GM13976 (cell line): Measurements from ENCODE around the gene MAN2B2.

Source experiments
- DNase-seq: peaks from one replicate; pipeline ENCODE4 v3.0.0; 2012; ENCODE audit warnings: low spot score
- in situ Hi-C: fragments of 300-500 bp; cut with MboI; formaldehyde crosslinking; loops from one replicate; pipeline ENCODE4 v1.12.0; 2022; ENCODE audit warnings: low sequenced_read_pairs, mixed read lengths, inconsistent platforms; ENCODE audit not compliant: unreplicated experiment
- TF ChIP-seq, protein P1 (sequence below): IDR thresholded peaks from 2 replicates; pipeline ENCODE4 v1.5.1; 2012; ENCODE audit warnings: borderline replicate concordance, mild to moderate bottlenecking; ENCODE audit not compliant: insufficient read depth; ENCODE audit errors: extremely low read depth, missing control alignments, control extremely low read depth

MAN2B2 gene

GRCh38 chr4:6610856-6611430 is 36.0 kb downstream of the MAN2B2 start:
- TF ChIP-seq, protein P1, sequence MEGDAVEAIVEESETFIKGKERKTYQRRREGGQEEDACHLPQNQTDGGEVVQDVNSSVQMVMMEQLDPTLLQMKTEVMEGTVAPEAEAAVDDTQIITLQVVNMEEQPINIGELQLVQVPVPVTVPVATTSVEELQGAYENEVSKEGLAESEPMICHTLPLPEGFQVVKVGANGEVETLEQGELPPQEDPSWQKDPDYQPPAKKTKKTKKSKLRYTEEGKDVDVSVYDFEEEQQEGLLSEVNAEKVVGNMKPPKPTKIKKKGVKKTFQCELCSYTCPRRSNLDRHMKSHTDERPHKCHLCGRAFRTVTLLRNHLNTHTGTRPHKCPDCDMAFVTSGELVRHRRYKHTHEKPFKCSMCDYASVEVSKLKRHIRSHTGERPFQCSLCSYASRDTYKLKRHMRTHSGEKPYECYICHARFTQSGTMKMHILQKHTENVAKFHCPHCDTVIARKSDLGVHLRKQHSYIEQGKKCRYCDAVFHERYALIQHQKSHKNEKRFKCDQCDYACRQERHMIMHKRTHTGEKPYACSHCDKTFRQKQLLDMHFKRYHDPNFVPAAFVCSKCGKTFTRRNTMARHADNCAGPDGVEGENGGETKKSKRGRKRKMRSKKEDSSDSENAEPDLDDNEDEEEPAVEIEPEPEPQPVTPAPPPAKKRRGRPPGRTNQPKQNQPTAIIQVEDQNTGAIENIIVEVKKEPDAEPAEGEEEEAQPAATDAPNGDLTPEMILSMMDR, result no peak
- DNase-seq, result no peak
- in situ Hi-C loops, result no loop called here

- TF ChIP-seq, protein P1, result no peak
- DNase-seq, result no peak
- in situ Hi-C loops, result no loop called here
These were observed 38.1 kb downstream of the MAN2B2 start for GRCh38 chr4:6612961-6613675.

DNA sequence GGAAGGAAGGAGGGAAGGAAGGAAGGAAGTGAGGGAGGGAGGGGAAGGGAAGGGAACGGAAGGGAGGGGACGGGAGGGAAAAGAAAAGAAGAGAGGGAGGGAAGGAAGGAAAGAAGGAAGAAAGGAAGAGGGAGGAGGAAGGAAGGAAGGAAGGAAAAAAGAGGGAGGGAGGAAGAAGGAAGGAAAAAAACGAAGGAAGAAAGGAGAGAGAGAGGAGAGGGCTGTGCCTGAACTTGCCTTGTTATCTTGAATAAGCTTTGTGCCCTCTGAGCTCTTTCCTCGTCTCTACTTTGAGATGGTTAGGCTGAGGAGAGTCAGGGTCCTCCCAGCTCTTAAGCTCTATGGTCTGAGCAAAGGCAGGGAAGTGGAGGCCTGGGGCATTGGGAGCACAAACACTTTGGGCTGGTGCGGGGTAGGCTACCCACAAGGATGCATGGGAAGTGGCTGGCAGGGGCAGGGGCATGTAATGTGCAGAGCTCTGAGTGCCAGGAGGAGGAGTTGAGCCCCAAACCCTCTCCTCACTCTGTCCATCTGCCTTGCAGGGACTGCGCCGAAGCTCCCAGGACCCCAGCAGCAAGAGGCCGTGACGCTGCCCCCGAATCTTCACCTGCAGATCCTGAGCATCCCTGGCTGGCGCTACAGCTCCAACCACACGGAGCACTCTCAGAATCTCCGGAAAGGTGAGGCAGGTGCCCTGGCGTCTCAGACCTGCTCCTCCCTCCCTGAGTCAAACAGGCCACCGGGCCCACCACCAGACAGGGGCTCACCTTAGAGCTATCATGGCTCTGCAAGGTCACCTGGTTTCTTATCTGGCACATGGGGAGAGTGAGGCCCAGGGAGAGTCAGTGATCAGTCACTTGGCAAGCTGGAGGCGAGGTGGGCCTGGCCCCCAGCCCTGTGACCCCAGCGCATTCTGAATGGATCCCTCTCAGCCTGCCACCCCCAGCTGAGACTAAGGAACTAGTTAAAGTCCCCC is 39.0 kb downstream of the MAN2B2 start:
- in situ Hi-C loops, result no loop called here
- DNase-seq, result no peak
- TF ChIP-seq, protein P1, result no peak

DNA sequence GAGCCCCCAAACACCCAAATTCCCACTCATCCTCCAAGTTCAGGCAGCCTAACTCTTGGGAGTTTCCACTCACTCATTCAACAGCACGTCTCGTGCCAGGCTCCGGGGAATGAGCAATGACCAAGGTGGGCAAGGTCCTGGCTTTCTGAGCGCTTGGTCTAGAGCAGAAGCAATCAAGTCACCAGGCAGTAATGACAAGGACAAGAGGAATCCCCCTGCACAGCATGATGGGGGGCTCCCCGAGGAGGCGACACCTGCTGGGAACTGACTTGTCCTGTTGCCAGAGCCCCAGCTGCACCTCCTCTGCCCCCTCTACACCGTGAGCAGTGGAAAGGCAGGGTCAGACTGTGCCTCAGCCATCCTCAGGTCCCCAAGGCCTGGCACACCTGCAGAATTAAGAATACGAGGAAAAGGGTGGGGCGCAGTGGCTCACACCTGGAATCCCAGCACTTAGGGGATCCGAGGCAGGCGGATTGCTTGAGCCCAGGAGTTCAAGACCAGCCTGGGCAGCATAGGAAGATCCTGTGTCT is 39.8 kb downstream of the MAN2B2 start:
- TF ChIP-seq, protein P1, result no peak
- DNase-seq, result no peak
- in situ Hi-C loops, result no loop called here

DNA sequence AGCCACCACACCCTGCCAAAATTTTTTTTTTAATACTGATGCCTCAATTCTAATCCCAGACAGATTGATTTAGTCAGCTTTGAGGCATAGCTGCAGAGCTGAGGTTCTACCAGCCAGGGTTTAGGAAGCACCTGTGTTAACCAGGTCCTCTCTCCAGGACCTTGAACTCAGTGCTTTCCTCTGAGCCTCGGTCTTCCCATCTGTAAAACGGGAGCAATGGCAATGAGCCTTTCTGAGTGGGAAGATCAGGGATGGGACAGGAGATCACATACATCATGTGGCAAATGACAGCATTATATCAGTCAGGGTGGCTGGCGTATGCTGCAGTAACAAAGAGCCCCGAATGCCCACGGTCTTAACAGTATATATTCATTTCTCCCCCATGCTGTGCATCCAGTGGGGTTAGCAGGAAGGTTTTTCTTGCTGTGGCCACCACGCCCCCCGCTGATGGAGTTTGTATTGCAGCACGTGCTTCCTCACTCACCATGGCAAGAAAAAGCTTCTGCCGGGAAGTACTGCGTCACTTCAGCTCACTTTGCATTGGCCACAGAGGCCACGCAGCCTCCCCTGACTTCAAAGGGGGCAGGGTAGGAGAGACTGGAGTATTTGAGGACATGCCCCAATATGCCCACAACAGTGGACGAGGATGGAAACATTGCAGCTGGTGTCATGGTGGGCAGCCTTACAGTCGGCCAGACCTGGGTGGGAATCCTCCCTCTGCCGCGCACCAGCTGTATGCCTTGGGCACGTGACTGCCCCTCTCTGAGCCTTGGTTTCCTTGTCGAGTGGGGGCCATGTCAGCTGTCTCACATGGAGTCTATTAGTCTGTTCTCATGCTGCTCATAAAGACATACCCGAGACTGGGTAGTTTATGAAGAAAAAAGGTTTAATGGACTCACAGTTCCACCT is 41.4 kb downstream of the MAN2B2 start:
- no peak for DNase-seq
- TF ChIP-seq, protein P1, result no peak
- in situ Hi-C loops, result no loop called here
